HG02943 (cell line): Measurements from ENCODE around the gene ZNF3.

Experiments used
- ATAC-seq: cut with Tn5 transposase; IDR thresholded peaks from one replicate; pipeline ENCODE4 v1.9.1; 2021; ENCODE audit warnings: mild to moderate bottlenecking, low read depth, moderate library complexity; ENCODE audit not compliant: unreplicated experiment

The ZNF3 gene

DNA sequence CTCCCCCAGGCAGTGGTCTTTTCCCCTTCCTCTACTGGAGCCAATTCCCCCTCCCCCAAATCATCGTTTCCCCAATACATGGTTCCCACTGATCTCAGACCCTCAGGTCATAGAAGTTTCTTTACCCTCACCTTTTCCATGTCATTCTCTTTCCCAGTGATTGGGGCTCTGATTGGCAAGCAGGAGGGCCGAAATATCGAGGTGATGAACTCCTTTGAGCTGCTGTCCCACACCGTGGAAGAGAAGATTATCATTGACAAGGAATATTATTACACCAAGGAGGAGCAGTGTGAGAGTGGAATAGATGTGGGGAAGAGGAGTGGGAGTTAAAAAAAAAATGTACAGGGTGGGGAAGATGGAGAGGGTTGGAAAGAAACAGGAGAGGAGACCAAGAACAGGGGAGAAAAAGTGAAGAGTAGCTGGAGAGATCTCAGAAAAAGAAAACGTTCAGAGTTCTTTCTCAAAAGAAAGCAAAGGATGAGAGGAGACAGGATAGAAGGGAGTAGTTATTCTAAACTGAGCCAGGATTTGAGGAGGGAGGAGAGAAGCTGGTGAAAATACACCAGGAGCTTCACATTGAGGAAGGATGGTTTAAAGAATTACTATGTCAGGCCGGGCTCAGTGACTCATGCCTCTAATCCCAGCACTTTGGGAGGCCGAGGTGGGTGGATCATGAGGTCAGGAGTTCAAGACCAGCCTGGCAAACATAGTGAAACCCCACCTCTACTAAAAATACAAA lies 8.1 kb upstream of the ZNF3 start:
- no peak for ATAC-seq

DNA sequence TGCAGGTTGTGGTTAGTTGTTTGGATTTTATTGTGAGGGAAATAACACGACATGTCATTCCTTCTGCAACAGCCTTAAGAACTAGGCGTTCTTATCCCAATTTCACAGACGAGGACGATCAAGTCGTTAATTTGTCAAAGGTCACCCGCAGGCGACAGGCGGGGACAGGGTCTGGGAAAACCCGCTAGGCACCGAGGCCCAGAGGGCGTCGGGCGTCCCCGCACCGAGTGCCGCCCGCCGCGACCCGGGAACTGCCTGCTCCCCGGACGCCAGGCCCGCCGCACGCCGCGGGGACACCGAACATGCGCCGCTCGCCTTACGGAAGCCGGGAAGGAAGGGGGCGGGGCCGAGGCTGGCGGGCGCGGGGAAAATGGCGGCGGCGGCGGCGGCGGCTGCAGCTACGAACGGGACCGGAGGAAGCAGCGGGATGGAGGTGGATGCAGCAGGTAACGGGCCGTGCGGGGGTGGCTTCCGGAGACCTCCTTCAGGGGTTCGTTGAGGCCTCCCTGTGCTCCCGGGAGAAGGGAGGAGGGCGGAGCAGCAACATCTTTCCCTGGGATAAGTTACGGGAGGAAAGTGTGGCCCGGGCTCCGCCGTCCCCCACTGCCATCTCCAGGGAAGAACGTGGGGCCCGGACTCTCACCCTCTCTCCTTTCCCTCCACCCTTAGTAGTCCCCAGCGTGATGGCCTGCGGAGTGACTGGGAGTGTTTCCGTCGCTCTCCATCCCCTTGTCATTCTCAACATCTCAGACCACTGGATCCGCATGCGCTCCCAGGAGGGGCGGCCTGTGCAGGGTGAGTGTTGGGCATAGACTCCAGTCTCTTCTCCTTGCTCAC lies 7.3 kb upstream of the ZNF3 start, which contains the start of gene COPS6:
Gene COPS6, plus strand, starts transcription at position 349 of the 837 bp plus-strand sequence. Its CDS starts 22 bp downstream, at position 371.
- no peak for ATAC-seq

DNA sequence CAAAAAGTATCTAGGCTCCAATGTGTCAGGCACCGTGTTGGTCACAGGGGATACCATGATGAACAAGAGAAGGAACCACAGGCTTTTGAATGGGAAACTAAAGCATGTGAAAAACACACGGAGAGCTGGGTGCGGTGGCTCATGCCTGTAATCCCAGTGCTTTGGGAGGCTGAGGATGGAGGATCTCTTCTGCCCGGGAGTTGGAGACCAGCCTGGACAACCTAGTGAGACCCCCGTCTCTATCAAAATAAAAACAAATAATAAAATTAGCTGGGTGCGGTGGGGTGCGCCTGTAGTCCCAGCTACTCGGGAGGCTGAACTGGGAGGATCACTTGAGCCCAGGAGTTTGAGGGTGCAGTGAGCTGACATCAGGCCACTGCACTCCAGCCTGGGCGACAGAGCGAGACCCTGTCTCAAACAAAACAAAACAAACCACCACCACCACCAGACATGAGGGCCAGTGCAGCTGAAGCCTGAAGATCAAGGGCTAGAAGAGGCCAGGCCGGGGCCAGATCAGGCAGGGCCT lies 6.6 kb upstream of the ZNF3 start:
- no peak for ATAC-seq

DNA sequence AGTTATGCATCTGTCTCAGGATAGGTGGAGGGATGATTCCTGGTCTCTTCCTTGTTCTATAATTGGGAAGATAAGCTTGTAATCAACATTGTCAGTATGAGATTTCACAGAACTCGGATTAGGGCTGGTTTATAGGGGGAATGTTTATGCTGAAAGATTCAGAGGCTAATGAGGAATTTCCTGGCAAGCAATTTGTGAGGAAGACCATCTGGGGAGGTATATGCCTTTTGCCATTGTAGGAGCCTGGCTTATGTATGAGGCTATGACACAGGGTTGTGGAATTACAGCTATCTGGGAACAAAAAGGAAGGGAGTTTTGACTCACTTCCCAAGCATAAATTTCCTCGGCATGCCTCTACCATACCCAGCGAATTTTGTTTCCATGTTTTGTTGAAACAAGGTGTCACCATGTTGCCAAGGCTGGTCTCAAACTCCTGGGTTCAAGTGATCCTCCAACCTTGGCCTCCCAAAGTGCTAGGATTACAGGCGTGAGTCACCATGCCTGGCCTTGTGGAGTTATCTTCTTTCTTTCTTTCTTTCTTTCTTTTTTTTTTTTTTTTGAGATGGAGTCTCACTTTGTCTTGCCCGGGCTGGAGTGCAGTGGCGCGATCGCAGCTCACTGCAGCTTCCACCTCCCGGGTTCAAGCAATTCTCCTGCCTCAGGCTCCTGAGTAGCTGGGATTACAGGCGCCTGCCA lies 5.7 kb upstream of the ZNF3 start:
- ATAC-seq = no peak

DNA sequence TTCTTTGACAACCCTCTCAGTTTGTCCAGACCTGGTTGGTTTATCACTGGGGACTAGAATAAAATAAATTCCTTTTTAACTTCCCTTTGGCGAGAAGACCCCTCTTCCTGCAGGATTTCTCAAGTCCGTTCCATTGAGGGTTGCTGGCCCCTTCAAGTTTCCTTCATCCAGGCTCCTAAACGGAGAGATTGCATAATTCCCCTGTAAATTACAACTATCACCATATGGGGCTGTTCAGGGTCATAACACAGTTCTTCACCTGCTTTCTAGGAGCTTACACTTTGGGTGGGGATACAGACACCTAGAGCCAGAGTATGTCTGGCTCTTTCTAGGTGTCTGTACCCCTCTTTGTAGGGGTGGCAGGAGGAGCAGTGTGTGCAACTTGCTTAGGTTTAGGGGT lies 4.0 kb upstream of the ZNF3 start:
- no peak for ATAC-seq

DNA sequence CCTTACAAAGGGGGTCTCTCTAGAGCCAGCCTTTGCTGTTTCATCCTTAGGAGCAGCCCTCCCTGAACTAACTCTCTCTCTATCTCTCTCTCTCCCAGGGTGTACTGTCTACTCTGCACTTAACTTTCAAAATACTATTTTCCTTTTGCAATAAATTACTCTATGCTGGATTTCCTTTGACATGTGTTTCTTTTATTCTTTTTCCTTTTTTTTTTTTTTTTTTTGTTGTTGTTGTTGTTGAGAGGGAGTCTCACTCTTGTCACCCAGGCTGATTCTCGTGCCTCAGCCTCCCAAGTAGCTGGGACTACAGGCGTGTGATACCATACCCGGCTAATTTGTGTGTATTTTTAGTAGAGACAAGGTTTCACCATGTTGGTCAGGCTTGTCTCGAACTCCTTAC lies 1.5 kb upstream of the ZNF3 start:
- no peak for ATAC-seq

DNA sequence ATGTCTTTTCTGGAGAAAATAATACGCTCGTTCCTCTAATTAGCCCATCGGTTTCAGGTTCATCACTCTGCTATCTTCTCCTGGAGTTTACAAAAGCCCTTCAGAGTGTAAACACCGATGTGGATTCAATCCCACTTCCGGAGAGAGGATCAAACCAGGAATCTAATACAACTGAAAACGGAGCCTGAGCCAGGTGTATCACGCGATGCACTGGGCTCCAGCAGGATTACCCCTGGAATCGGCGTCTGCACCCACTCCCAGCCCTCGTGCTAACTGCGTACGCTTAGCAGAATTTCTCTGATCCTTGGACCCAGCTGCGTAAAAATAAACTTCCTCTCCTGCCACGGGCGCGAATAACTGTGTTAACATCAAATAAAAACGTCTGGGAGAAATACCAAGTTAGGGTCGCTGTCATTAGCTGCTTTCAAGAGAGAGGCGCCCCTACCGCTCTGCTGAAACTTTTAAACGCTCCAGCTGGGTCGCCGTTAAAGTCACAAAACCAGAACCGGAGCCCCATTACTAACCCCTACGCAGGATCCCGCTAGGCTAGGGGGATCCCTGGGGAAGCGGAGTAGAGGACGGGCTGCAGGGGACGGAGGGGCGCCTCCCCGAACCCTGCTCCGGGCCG lies 502 bp downstream of the ZNF3 start:
- peak; percentile 5 for ATAC-seq

DNA sequence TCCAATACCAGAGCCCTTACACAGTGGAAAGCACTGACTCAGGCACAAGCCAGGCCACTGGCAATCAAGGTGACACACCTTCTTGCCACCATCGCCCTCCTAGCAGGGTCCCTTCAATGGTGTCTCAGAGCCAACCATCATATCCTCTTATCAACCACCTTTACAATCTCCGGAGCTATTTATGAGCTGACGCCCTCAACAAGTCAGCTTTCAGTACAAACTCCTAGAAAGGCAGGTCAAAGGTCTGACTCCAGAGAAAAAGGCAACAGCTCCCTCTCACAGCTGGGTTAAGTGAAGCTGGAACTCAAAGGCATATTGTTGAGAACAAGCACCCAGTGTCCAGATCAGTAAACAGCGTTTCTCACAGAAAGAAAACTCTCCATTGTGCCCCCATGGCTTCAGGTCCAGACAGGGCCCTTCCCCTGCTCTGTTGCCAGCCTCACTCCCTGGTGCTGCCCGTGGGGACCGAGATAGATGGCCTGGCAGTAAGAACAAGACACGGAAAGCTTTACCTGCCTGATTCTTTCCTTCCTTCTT lies 2.4 kb downstream of the ZNF3 start:
- no peak for ATAC-seq

DNA sequence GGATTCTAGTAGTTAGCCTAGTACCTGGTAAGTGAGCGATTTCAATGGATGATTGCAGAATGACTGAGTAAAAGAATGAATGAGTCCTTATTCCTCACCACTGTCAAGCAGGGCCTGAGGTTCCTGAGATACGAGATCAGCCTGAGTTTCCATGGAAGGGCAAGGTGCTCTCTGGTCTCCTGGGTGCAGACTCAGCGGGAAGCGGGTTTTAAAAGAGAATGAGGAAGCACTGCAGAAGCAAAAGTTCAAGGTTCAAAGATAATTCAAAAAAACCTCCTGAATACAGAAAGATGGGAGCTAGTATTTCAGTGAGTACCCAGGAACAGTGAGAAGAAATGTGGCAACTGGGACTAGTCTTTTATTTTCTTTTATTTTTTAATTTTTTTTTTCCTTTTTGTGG lies 4.3 kb downstream of the ZNF3 start:
- no peak for ATAC-seq

DNA sequence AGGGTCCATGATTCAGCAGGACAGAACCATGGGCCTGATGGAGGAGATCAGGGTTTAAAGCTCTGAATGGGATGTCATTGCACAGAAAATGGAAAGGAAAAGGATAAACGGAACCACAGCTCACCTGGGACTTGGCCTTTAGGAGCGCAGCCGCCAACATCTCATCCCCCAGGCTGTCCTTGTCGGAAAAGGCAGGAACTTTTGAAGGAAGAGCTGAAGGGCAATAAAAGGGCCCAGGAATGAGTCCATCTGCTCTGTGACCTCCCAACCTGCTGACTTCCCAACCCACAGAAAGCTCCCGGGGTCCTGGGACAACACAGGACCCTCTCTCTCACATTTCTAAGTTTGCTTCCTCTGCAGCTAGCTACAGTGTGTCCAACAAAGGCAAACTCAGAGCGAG lies 6.1 kb downstream of the ZNF3 start:
- no peak for ATAC-seq

DNA sequence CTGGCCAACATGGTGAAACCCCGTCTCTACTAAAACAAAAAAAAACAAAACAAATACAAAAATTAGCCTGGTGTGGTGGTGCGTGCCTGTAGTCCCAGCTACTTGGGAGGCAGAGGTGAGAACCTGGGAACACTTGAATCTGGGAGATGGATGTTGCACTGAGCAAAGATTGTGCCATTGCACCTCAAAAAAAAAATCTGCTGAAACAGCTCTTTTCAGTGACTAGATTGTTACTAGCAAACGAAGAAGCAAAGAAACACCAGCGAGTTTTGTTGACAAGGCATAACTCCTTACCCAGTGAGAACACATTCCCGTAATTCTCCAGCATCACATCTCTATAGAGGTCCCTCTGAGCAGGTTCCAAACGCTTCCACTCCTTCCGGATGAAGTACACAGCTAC lies 6.7 kb downstream of the ZNF3 start:
- ATAC-seq = no peak

DNA sequence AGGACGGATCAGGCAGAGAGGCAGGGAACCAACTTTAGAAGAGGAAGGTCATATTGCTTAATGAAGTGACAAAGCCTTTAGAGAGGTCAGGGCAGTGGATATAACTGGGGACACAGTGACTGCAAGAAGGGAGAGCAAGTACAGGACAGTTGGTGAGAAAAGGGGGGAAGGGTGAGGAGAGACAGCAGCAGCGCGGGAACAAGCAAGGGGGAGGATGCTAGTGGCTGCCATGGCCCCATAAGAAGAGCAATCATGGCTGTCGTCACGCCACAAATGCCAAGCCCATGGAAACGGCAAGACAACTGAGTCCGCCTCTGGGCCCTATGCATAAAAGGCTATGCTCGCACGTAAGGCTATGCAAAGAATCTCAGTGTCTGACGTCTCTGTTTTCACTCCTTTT lies 9.1 kb downstream of the ZNF3 start:
- no peak for ATAC-seq

DNA sequence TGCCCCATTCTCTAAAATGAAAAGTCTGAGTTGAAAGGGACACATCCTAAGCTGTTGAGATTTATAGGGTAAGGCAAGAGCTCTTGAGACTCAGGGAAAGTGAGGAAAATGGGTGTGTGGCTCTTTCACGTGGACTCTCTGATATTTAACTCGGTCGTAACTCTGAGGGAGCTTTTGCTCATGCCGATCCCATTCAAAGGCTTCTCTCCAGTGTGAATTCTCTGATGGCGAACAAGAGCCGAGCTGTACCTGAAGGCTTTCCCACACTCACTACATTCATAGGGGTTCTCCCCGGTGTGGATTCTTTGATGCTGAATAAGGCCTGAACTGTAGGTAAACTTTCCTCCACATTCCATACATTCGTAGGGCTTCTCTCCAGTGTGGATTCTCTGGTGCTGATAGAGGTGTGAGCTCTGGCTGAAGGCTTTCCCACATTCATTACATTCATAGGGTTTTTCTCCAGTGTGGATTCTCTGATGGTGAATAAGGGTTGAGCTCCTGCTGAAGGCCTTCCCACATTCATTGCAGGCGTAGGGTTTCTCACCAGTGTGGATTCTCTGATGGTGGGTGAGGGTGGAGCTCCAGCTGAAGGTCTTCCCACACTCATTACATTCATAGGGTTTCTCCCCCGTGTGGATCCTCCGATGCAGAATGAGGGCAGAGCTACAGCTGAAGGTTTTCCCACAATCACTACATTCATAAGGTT lies 10.4 kb downstream of the ZNF3 start:
- no peak for ATAC-seq

DNA sequence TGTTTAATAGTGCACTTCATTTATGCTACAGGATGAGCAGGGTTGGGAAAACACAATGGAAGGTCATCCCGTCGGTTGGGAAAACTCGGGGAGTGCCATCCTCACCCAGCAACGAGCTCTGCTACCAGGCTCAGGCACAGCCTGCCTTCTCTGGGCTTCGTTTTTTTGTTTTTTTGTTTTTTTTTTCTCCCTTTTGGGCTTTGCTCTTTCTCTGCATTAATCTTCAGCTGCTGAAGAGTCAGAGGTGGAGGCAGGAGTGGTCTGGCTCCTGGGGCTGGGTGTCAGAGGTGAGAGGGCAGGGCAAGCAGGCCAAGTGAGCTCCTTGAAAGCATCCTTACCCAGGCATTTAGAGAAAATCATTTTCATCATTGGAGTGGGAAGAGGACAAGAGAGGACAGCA lies 11.5 kb downstream of the ZNF3 start:
- no peak for ATAC-seq

DNA sequence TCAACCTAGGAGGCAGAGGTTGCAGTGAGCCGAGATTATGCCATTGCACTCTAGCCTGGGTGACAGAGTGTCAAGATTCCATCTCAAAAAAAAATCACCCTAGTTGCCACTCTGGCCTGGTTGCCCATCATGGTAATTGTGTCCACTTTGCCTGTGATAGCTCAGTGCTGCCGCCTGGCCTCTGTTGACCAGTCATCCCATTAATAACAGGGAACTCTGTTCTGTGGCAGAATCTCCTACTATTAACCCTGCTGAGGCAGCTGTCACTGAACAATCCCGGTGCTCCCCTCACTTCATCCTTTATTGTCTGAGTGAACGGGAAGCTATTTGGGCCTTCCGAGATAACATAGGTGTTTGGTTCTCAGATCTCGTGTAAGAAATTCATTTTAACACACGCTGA lies 14.6 kb downstream of the ZNF3 start:
- ATAC-seq = no peak

DNA sequence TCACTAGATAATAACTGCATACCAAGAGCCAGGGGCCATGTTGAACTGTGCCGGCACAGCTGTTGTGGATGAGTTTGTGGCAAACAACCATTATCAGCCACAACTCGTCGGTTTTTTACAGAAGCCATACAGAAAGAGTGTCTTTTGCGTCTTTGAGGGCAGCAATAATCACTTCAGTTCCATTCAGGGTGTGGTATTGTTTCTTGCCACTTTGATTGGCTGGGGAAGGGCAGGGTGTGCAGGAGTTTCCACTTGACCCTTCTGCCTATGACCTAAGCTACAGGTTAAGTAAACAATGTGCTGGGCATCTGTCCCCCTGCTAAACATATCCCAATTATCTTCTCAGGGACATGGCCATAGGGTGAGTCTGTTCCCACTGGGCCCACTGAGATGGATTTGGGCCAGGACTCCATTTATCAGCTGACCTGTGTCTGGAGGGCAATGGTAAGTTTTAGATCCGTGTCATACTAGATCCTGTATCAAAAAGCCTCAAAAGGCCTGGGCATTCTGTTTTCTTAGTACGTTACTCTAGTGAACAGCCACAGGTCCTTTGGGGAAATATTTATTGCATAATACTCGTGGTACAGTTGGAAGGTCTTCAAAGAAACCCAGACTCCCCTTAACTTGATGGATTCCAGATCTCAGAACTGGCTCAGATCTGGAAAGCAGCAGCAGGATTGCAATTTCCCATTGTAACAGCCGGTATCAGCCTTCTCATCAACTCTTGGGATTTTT lies 15.9 kb downstream of the ZNF3 start:
- ATAC-seq = no peak

DNA sequence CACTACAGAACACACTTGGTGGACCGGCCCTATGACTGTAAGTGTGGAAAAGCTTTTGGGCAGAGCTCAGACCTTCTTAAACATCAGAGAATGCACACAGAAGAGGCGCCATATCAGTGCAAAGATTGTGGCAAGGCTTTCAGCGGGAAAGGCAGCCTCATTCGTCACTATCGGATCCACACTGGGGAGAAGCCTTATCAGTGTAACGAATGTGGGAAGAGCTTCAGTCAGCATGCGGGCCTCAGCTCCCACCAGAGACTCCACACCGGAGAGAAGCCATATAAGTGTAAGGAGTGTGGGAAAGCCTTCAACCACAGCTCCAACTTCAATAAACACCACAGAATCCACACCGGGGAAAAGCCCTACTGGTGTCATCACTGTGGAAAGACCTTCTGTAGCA lies 17.4 kb downstream of the ZNF3 start:
- no peak for ATAC-seq

DNA sequence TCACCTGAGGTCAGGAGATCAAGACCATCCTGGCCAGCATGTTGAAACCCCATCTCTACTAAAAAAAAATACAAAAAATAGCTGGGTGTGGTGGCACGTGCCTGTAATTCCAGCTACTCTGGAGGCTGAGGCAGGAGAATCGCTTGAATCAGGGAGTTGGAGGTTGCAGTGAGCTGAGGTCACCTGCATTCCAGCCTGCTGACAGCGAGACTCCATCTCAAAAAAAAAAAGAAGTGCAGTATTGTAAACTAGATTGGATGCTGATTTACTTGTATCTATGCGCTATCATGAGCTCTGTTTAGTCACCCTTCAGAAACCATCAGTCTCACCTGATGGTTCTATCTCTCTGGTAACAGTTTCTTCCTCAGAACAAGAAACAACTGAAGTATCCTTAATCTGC lies 18.1 kb downstream of the ZNF3 start:
- ATAC-seq = no peak

DNA sequence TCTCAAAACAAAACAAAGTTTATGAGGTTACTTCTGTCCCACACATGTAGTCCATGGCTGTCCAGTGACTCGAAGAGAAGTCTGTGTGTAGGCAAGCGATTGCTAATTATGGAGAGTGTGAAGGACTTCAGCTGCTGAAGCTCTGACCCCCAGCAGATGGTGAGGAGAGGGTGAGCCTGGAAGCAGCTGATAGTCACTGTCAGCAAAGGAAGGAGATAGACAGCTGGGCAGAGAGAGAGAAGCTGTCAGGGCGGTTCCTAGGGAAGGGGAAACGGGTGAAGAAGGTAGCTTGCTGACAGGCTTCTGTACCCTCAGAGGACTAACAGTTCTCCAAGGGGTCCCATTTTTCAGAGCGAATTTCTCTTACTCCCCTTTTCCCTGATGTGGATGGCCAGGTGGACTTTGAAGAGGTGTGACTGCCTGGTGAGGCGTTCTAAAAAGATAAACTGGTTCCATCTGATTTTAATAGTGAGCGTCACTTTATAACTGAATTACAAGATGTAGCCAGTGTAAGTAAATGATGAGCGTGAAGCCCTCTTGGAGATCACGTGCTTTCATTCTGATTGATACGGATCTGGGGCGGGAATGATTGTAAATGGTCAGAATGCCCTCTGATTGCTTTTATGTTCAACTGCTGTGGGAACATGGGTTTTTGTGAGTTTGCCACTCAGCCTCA lies 19.9 kb downstream of the ZNF3 start:
- ATAC-seq = no peak
